Measurements from ENCODE around the gene MARS1. TPM values are rescaled to one million over a fixed set of nuclear protein-coding genes. Genes with fewer than 3 reads are reported as not detected.

The MARS1 gene
- total RNA-seq, 2 donors from 2014 or later = 254 to 263 TPM

DNA sequence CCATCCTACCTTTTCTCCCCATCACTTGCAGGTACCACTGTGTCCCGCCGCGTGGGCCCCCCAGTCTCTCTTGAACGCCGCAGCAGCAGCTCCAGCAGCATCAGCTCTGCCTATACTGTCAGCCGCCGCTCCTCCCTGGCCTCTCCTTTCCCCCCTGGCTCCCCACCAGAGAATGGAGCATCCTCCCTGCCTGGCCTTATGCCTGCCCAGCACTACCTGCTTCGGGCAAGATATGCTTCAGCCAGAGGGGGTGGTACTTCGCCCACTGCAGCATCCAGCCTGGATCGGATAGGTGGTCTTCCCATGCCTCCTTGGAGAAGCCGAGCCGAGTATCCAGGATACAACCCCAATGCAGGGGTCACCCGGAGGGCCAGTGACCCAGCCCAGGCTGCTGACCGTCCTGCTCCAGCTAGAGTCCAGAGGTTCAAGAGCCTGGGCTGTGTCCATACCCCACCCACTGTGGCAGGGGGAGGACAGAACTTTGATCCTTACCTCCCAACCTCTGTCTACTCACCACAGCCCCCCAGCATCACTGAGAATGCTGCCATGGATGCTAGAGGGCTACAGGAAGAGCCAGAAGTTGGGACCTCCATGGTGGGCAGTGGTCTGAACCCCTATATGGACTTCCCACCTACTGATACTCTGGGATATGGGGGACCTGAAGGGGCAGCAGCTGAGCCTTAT, 17.4 kb upstream of the MARS1 start:
- H3K36me3 Mint-ChIP-seq (ENCODE audit: low read depth) = no peaks in the 10 kb centered on the region
- no peak overlapping the region for H3K27ac Mint-ChIP-seq
- H3K27me3 Mint-ChIP-seq (ENCODE audit: insufficient read depth) = peaks cover 53% of the 10 kb centered on the region
- Histone ChIP-seq H3K27me3 (ENCODE audit: control insufficient read depth, insufficient read depth, low read length, poor library complexity, severe bottlenecking) (peaks cover 44% of the 10 kb centered on the region), H3K36me3 (ENCODE audit: control insufficient read depth, insufficient read depth, low read length) (no peaks in the 10 kb centered on the region), H3K9ac (ENCODE audit: extremely low read depth, low read length, poor library complexity, severe bottlenecking) (no peak overlapping the region), H3K4me3 (ENCODE audit: low read length) (no peak overlapping the region), H3K27ac (ENCODE audit: low read depth, low read length) (no peak overlapping the region), H3K4me1 (ENCODE audit: control insufficient read depth, insufficient read depth, low read length) (no peaks in the 10 kb centered on the region), H3K9me3 (ENCODE audit: control insufficient read depth, low read length) (no peaks in the 10 kb centered on the region)
- no peak for DNase-seq
- peaks cover 1% of the 10 kb centered on the region for H3K4me1 Mint-ChIP-seq
- TF ChIP-seq, protein P1, sequence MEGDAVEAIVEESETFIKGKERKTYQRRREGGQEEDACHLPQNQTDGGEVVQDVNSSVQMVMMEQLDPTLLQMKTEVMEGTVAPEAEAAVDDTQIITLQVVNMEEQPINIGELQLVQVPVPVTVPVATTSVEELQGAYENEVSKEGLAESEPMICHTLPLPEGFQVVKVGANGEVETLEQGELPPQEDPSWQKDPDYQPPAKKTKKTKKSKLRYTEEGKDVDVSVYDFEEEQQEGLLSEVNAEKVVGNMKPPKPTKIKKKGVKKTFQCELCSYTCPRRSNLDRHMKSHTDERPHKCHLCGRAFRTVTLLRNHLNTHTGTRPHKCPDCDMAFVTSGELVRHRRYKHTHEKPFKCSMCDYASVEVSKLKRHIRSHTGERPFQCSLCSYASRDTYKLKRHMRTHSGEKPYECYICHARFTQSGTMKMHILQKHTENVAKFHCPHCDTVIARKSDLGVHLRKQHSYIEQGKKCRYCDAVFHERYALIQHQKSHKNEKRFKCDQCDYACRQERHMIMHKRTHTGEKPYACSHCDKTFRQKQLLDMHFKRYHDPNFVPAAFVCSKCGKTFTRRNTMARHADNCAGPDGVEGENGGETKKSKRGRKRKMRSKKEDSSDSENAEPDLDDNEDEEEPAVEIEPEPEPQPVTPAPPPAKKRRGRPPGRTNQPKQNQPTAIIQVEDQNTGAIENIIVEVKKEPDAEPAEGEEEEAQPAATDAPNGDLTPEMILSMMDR (conservative IDR thresholded peaks at IDR 0.05) = no peak
- WGBS, 2 experiments (ENCODE audit: insufficient coverage in 1 of 2, insufficient read length in 1 of 2) = 94 to 95% methylated on average over 13 to 14 of the region's 14 CpGs
- H3K4me3 Mint-ChIP-seq = no peak overlapping the region
- no peaks in the 10 kb centered on the region for H3K9me3 Mint-ChIP-seq

DNA sequence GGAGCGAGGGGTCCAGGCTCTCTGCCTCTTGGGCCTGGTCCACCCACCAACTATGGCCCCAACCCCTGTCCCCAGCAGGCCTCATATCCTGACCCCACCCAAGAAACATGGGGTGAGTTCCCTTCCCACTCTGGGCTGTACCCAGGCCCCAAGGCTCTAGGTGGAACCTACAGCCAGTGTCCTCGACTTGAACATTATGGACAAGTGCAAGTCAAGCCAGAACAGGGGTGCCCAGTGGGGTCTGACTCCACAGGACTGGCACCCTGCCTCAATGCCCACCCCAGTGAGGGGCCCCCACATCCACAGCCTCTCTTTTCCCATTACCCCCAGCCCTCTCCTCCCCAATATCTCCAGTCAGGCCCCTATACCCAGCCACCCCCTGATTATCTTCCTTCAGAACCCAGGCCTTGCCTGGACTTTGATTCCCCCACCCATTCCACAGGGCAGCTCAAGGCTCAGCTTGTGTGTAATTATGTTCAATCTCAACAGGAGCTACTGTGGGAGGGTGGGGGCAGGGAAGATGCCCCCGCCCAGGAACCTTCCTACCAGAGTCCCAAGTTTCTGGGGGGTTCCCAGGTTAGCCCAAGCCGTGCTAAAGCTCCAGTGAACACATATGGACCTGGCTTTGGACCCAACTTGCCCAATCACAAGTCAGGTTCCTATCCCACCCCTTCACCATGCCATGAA, 16.8 kb upstream of the MARS1 start:
- Mint-ChIP-seq H3K4me3 (no peak overlapping the region), H3K9me3 (no peaks in the 10 kb centered on the region), H3K27ac (no peak overlapping the region), H3K27me3 (ENCODE audit: insufficient read depth) (peaks cover 57% of the 10 kb centered on the region), H3K36me3 (ENCODE audit: low read depth) (no peaks in the 10 kb centered on the region), H3K4me1 (peaks cover 4% of the 10 kb centered on the region)
- H3K4me1 ChIP-seq (ENCODE audit: control insufficient read depth, insufficient read depth, low read length) = no peaks in the 10 kb centered on the region
- no peaks in the 10 kb centered on the region for H3K36me3 ChIP-seq (ENCODE audit: control insufficient read depth, insufficient read depth, low read length)
- H3K9ac ChIP-seq (ENCODE audit: extremely low read depth, low read length, poor library complexity, severe bottlenecking) = no peak overlapping the region
- WGBS, 2 experiments (ENCODE audit: insufficient coverage in 1 of 2, insufficient read length in 1 of 2) = 84 to 92% methylated on average over 2 to 4 of the region's 4 CpGs
- H3K27ac ChIP-seq (ENCODE audit: low read depth, low read length) = no peak overlapping the region
- peaks cover 46% of the 10 kb centered on the region for H3K27me3 ChIP-seq (ENCODE audit: control insufficient read depth, insufficient read depth, low read length, poor library complexity, severe bottlenecking)
- H3K9me3 ChIP-seq (ENCODE audit: control insufficient read depth, low read length) = no peaks in the 10 kb centered on the region
- H3K4me3 ChIP-seq (ENCODE audit: low read length) = no peak overlapping the region
- no peak for DNase-seq
- TF ChIP-seq, protein P1 (conservative IDR thresholded peaks at IDR 0.05) = no peak

DNA sequence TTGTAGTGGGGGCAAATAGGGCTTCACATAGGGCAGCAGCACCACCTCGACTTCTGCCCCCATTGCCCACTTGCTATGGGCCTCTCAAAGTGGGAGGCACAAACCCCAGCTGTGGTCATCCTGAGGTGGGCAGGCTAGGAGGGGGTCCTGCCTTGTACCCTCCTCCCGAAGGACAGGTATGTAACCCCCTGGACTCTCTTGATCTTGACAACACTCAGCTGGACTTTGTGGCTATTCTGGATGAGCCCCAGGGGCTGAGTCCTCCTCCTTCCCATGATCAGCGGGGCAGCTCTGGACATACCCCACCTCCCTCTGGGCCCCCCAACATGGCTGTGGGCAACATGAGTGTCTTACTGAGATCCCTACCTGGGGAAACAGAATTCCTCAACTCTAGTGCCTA, 16.2 kb upstream of the MARS1 start:
- Histone ChIP-seq H3K9ac (ENCODE audit: extremely low read depth, low read length, poor library complexity, severe bottlenecking) (no peak overlapping the region), H3K27ac (ENCODE audit: low read depth, low read length) (no peak overlapping the region), H3K4me3 (ENCODE audit: low read length) (no peak overlapping the region), H3K36me3 (ENCODE audit: control insufficient read depth, insufficient read depth, low read length) (no peaks in the 10 kb centered on the region), H3K27me3 (ENCODE audit: control insufficient read depth, insufficient read depth, low read length, poor library complexity, severe bottlenecking) (peaks cover 52% of the 10 kb centered on the region), H3K4me1 (ENCODE audit: control insufficient read depth, insufficient read depth, low read length) (no peaks in the 10 kb centered on the region), H3K9me3 (ENCODE audit: control insufficient read depth, low read length) (no peaks in the 10 kb centered on the region)
- no peaks in the 10 kb centered on the region for H3K9me3 Mint-ChIP-seq
- 86 to 91% methylated on average over 1 to 3 of the region's 3 CpGs for WGBS, 2 experiments (ENCODE audit: insufficient coverage in 1 of 2, insufficient read length in 1 of 2)
- TF ChIP-seq, protein P1 (conservative IDR thresholded peaks at IDR 0.05) = no peak
- DNase-seq = no peak
- no peak overlapping the region for H3K27ac Mint-ChIP-seq
- H3K4me1 Mint-ChIP-seq = peaks cover 8% of the 10 kb centered on the region
- peaks cover 63% of the 10 kb centered on the region for H3K27me3 Mint-ChIP-seq (ENCODE audit: insufficient read depth)
- no peak overlapping the region for H3K4me3 Mint-ChIP-seq
- no peaks in the 10 kb centered on the region for H3K36me3 Mint-ChIP-seq (ENCODE audit: low read depth)

All from endodermal cell (in vitro differentiated cells).